Fibroblast of mammary gland (primary cell): ENCODE measurements around the gene IL17B.

Experiments
- DNase-seq: peaks from one replicate; pipeline ENCODE4 v3.0.0-alpha.2; 2010; ENCODE audit warnings: low read depth
- H3K4me3 ChIP-seq: 2 replicates; pipeline ENCODE4 v1.5.1; 2011; ENCODE audit warnings: low read depth, mild to moderate bottlenecking, low read length, moderate library complexity; ENCODE audit not compliant: control insufficient read depth
- CTCF ChIP-seq: conservative IDR thresholded peaks from 2 replicates; pipeline ENCODE4 v1.5.1; 2011; ENCODE audit warnings: low read depth, low read length, inconsistent platforms; ENCODE audit not compliant: control insufficient read depth, insufficient read depth

The IL17B gene

DNA sequence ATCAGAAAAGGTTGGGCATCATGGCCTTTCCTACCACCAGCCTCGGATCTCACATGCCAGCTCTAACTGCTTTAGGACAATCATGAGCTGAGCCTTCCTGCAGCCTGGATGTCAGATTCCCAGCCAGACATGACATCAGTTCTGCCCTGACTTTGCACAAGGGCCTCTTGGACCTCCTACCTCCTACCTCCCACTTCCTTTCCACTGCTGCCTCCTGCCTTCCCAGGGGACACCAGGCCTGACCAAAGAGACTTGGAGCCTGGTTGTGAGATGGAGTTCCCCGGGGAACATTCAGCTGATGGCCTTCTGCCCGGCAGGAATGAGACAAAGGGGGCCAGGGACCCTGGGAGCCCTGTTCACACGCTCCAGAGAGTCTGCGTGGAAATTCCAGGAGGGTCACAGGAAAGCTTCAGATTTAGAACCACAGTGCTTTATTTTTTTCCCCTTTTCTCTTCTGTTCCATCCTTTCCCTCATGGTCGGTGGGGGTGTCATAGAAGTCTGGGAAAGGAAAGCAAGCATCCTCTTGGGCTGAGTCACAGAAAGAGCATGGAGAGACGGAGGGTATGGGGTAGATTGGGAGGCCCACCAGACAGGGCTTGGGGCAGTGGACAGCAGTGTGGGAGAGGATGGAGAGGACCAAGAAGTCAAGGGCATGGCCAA lies 35.4 kb upstream of the IL17B start:
- peak; percentile 90 for DNase-seq
- TF ChIP-seq CTCF = no peak
- H3K4me3 ChIP-seq = no peak overlapping the region

DNA sequence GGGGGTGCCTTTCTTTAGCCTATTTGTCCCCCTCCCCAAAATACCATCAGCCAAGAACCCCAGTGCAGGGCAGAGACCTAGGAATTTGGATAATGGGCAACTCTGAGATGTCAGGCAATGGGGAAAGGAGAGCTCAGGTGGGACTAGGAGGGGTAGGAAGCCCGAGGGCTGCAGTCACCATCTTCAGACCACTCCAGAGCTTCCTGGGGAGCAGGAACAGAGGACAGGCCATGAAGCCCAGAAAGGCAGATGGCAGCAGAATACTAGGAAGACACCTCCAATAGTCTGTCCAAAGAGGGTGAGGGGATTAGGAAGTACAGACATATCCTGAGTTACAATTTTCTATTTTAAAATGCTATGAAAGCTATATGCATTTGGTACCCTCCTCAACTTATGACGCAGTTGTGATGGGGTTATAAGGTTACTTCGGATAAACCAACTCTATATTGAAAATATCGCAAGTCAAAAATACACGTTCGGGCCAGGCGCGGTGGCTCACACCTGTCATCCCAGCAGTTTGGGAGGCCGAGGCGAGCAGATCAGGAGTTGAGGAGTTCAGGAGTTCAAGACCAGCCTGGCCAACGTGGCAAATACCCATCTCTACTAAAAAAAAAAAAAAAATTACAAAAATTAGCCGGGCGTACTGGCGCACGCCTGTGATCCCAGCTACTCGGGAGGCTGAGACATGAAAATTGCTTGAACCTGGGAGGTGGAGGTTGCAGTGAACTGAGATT lies 34.6 kb upstream of the IL17B start:
- H3K4me3 ChIP-seq = no peak overlapping the region
- no peak for TF ChIP-seq CTCF
- no peak for DNase-seq

- H3K4me3 ChIP-seq = no peak overlapping the region
- no peak for TF ChIP-seq CTCF
- no peak for DNase-seq
These were observed 33.8 kb upstream of the IL17B start for GRCh38 chr5:149412783-149413476.

GRCh38 chr5:149411738-149412519 lies 32.8 kb upstream of the IL17B start:
- H3K4me3 ChIP-seq = no peak overlapping the region
- TF ChIP-seq CTCF = no peak
- no peak for DNase-seq

GRCh38 chr5:149410721-149411432 lies 31.8 kb upstream of the IL17B start:
- H3K4me3 ChIP-seq = no peak overlapping the region
- no peak for TF ChIP-seq CTCF
- DNase-seq = no peak

- TF ChIP-seq CTCF = no peak
- H3K4me3 ChIP-seq = no peak overlapping the region
- no peak for DNase-seq
These were observed 31.0 kb upstream of the IL17B start for GRCh38 chr5:149410071-149410470.
